K562 (cell line): ENCODE results near the gene AIF1. TPM values are rescaled to one million over a fixed set of nuclear protein-coding genes. Genes with fewer than 3 reads are reported as not detected.

Source experiments
- ATAC-seq: fragments of 200-7000 bp; cut with Tn5 transposase; 3 replicates; pipeline ENCODE4 v1.9.1; 2020; ENCODE audit warnings: moderate library complexity
- BruUV-seq: library from RNA; stranded (reverse); fragments of 400-500 nt; replicated peaks from 2 replicates; lab custom pipeline; 2021; lab: Mats Ljungman, UMichigan
- CTCF ChIA-PET: fragments of 300-600 bp; formaldehyde crosslinking; extraction: SDS; loops from one replicate; lab custom pipeline; 2021; ENCODE audit warnings: low intra/inter-chr PET ratio; lab: Yijun Ruan, JAX
- POLR2A ChIA-PET: fragments of 300-600, 350-650 bp; sonication (Branson Sonifier 250); formaldehyde crosslinking; extraction: SDS; loops from one replicate; lab custom pipeline; 2021; ENCODE audit warnings: antibody characterized with exemption, inconsistent platforms; lab: Yijun Ruan, JAX
- DNase-seq, 4 experiments: peaks; one replicate each; pipeline versions ENCODE4 v3.0.0 to v3.0.0-alpha.2; 2011 to 2018; ENCODE audit warnings: low spot score in 3 of 4, mixed read lengths in 3 of 4; ENCODE audit errors: extremely low read depth in 1 of 4
- FAIRE-seq: peaks from 2 replicates; lab custom pipeline; 2011; peaks lifted over from hg19 to GRCh38; lab: Jason Lieb, UNC
- H2AFZ ChIP-seq: 2 replicates; pipeline ENCODE4 v1.6.0; 2011; ENCODE audit warnings: low read depth, low read length, control low read depth, inconsistent platforms
- H3K27ac ChIP-seq: fragments of 200-600 bp; 3 replicates; pipeline ENCODE4 v1.8.0; 2011; ENCODE audit warnings: low read depth, mild to moderate bottlenecking, control low read depth, inconsistent platforms, low read length, moderate library complexity, mixed read lengths; ENCODE audit errors: extremely low read depth
- H3K27me3 ChIP-seq, 2 experiments: fragments of 300-600 bp in 1 of 2; 2 replicates in 1 of 2; 3 replicates in 1 of 2; pipeline versions ENCODE4 v1.6.0 to v1.8.0; 2011; ENCODE audit warnings: inconsistent platforms in 2 of 2, low read length in 2 of 2, mild to moderate bottlenecking in 1 of 2, mixed read lengths in 1 of 2, moderate library complexity in 1 of 2; ENCODE audit not compliant: control insufficient read depth in 2 of 2, insufficient read depth in 2 of 2
- H3K36me3 ChIP-seq: fragments of 300-600 bp; 3 replicates; pipeline ENCODE4 v1.8.0; 2011; ENCODE audit warnings: mild to moderate bottlenecking, low read length, inconsistent platforms; ENCODE audit not compliant: control insufficient read depth, insufficient read depth
- H3K4me1 ChIP-seq, 2 experiments: fragments of 200-600 bp in 1 of 2; replicated peaks in 1 of 2; 2 replicates in 1 of 2; 3 replicates in 1 of 2; pipeline versions ENCODE4 v1.5.1 to v1.8.0; 2011; ENCODE audit warnings: inconsistent platforms in 2 of 2, low read length in 2 of 2, mild to moderate bottlenecking in 1 of 2, mixed read lengths in 1 of 2, moderate library complexity in 1 of 2; ENCODE audit not compliant: control insufficient read depth in 2 of 2, insufficient read depth in 2 of 2
- H3K4me2 ChIP-seq: 2 replicates; pipeline ENCODE4 v1.6.1; 2011; ENCODE audit warnings: low read length, control low read depth, inconsistent platforms, mixed read lengths; ENCODE audit not compliant: insufficient read depth
- H3K4me3 ChIP-seq: fragments of 200-600 bp; sonication (generic), shearing (Covaris generic); 2 replicates; pipeline ENCODE4 v1.5.1; 2016; ENCODE audit warnings: control low read depth, inconsistent platforms
- H3K79me2 ChIP-seq: fragments of 200-600 bp; 3 replicates; pipeline ENCODE4 v1.8.0; 2011; ENCODE audit warnings: low read length, inconsistent platforms; ENCODE audit not compliant: control insufficient read depth, insufficient read depth
- H3K9ac ChIP-seq, 2 experiments: 2 replicates each; pipeline versions ENCODE4 v1.6.0 to v1.6.1; 2011; ENCODE audit warnings: low read depth in 2 of 2, low read length in 2 of 2, control low read depth in 1 of 2, inconsistent platforms in 1 of 2, mild to moderate bottlenecking in 1 of 2, mixed read lengths in 1 of 2; ENCODE audit not compliant: insufficient read depth in 1 of 2
- H3K9me1 ChIP-seq: one replicate; pipeline ENCODE4 v1.6.0; 2011; ENCODE audit warnings: inconsistent platforms, mild to moderate bottlenecking, low read length, moderate library complexity; ENCODE audit not compliant: control insufficient read depth, insufficient read depth
- H3K9me3 ChIP-seq: replicated peaks from 2 replicates; pipeline ENCODE4 v1.5.1; 2011; ENCODE audit warnings: low read depth, low read length, inconsistent platforms; ENCODE audit not compliant: control insufficient read depth, insufficient read depth
- H4K20me1 ChIP-seq: replicated peaks from 2 replicates; pipeline ENCODE4 v1.6.1; 2011; ENCODE audit warnings: low read length, inconsistent platforms, mixed read lengths; ENCODE audit not compliant: control insufficient read depth, insufficient read depth
- BACH1 ChIP-seq: fragments of 200-800 bp; sonication (Bioruptor generic); IDR thresholded peaks from 2 replicates; pipeline ENCODE4 v1.6.1; 2016; ENCODE audit warnings: missing genetic modification characterization, missing compliant biosample characterization
- E2F3 ChIP-seq: fragments of 250-450 bp; sonication (Bioruptor Pico); IDR thresholded peaks from 2 replicates; pipeline ENCODE4 v1.4.0; 2020; ENCODE audit warnings: mild to moderate bottlenecking
- FOS ChIP-seq: IDR thresholded peaks from 3 replicates; pipeline ENCODE4 v1.6.1; 2011; ENCODE audit not compliant: insufficient read length; ENCODE audit errors: extremely low read depth
- HOXB6 ChIP-seq: fragments of 250-450 bp; sonication (Bioruptor Pico); IDR thresholded peaks from 2 replicates; pipeline ENCODE4 v1.5.1; 2022; ENCODE audit warnings: mild to moderate bottlenecking, borderline replicate concordance
- MIER1 ChIP-seq: fragments of 450-650 bp; IDR thresholded peaks from 2 replicates; pipeline ENCODE4 v1.6.1; 2016; ENCODE audit warnings: antibody characterized with exemption, mild to moderate bottlenecking, low read depth
- NR2F6 ChIP-seq: fragments of 450-650 bp; formaldehyde crosslinking; IDR thresholded peaks from 2 replicates; pipeline ENCODE4 v1.4.0; 2020; ENCODE audit warnings: mild to moderate bottlenecking
- PRDM10 ChIP-seq: fragments of 450-650 bp; IDR thresholded peaks from 2 replicates; pipeline ENCODE4 v1.6.1; 2018; ENCODE audit not compliant: partially characterized antibody
- SOX6 ChIP-seq: fragments of 450-650 bp; IDR thresholded peaks from 2 replicates; pipeline ENCODE4 v1.6.1; 2014; ENCODE audit warnings: mild to moderate bottlenecking
- TEAD1 ChIP-seq, 2 experiments: fragments of 450-650 bp in 1 of 2; sonication (generic) in 1 of 2; formaldehyde crosslinking; IDR thresholded peaks; 2 replicates each; pipeline versions ENCODE4 v1.4.0 to v1.8.0; 2020 to 2022; ENCODE audit warnings: mild to moderate bottlenecking in 2 of 2, missing genetic modification reagents in 1 of 2
- WGBS: fragments of 100-300 bp; shearing (Covaris generic); methylation state at CpG from one replicate; pipeline ENCODE4 v1.1.6; 2016; ENCODE audit warnings: low coverage, mixed read lengths; ENCODE audit not compliant: insufficient coverage; ENCODE audit errors: missing lambda C conversion rate; 5-methylcytosine and 5-hydroxymethylcytosine counted together
- in situ Hi-C: fragments of 300-500 bp; cut with MboI; formaldehyde crosslinking; loops from 4 replicates; pipeline ENCODE4 v1.15.0; 2018; ENCODE audit warnings: inconsistent platforms, mixed read lengths
- intact Hi-C: fragments of 100-400 bp; cut with micrococcal nuclease; formaldehyde crosslinking; loops from 2 replicates; pipeline ENCODE4 v1.14.2; 2022
- polyA plus RNA-seq, 8 experiments: library from polyadenylated mRNA; depleted of rRNA in 4 of 8; stranded (reverse) in 5 of 8; unstranded in 3 of 8; fragments of >200 nt; fragmentation: Nextera tagmentation in 2 of 8; fragmentation: Illumina TruSeq in 1 of 8; extraction: Ambion mirVana in 2 of 8; extraction: Trizol in 1 of 8; gene quantifications; 2 replicates each; pipeline versions ENCODE4 v1.2.1 to v1.2.3, GENCODE V29; 2011 to 2014; ENCODE audit warnings: inconsistent platforms in 1 of 8, missing spikeins in 1 of 8
- total RNA-seq, 7 experiments: library from RNA; depleted of rRNA in 6 of 7; stranded (reverse); fragments of >200 nt in 6 of 7; fragmentation: Illumina TruSeq in 2 of 7; extraction: Trizol in 2 of 7; gene quantifications; 2 replicates each; pipeline versions ENCODE4 v1.2.1 to v1.2.3, GENCODE V29; 2011 to 2021; ENCODE audit warnings: low replicate concordance in 1 of 7
- TF ChIP-seq, protein P1 (sequence below), 2 experiments: fragments of 150-350 bp in 1 of 2; IDR thresholded peaks; 2 replicates each; pipeline ENCODE4 v1.6.1; 2012 to 2016; ENCODE audit warnings: low read depth in 2 of 2, low read length in 2 of 2, mild to moderate bottlenecking in 1 of 2, moderate library complexity in 1 of 2

Gene AIF1
- total and polyA plus RNA-seq, 9 of the 15 experiments (the other 6 are each of a cell fraction or from before 2014, with no cell fraction given): 9.4 to 33.4 (median 19.4) TPM

DNA sequence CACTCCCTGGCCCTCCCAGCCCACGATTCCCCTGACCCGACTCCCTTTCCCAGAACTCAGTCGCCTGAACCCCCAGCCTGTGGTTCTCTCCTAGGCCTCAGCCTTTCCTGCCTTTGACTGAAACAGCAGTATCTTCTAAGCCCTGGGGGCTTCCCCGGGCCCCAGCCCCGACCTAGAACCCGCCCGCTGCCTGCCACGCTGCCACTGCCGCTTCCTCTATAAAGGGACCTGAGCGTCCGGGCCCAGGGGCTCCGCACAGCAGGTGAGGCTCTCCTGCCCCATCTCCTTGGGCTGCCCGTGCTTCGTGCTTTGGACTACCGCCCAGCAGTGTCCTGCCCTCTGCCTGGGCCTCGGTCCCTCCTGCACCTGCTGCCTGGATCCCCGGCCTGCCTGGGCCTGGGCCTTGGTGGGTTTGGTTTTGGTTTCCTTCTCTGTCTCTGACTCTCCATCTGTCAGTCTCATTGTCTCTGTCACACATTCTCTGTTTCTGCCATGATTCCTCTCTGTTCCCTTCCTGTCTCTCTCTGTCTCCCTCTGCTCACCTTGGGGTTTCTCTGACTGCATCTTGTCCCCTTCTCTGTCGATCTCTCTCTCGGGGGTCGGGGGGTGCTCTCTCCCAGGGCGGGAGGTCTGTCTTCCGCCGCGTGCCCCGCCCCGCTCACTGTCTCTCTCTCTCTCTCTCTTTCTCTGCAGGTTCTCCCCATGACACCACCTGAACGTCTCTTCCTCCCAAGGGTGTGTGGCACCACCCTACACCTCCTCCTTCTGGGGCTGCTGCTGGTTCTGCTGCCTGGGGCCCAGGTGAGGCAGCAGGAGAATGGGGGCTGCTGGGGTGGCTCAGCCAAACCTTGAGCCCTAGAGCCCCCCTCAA lies 42.8 kb upstream of the AIF1 start, which contains the start of gene LTA (continued):
- TF ChIP-seq, protein P1, sequence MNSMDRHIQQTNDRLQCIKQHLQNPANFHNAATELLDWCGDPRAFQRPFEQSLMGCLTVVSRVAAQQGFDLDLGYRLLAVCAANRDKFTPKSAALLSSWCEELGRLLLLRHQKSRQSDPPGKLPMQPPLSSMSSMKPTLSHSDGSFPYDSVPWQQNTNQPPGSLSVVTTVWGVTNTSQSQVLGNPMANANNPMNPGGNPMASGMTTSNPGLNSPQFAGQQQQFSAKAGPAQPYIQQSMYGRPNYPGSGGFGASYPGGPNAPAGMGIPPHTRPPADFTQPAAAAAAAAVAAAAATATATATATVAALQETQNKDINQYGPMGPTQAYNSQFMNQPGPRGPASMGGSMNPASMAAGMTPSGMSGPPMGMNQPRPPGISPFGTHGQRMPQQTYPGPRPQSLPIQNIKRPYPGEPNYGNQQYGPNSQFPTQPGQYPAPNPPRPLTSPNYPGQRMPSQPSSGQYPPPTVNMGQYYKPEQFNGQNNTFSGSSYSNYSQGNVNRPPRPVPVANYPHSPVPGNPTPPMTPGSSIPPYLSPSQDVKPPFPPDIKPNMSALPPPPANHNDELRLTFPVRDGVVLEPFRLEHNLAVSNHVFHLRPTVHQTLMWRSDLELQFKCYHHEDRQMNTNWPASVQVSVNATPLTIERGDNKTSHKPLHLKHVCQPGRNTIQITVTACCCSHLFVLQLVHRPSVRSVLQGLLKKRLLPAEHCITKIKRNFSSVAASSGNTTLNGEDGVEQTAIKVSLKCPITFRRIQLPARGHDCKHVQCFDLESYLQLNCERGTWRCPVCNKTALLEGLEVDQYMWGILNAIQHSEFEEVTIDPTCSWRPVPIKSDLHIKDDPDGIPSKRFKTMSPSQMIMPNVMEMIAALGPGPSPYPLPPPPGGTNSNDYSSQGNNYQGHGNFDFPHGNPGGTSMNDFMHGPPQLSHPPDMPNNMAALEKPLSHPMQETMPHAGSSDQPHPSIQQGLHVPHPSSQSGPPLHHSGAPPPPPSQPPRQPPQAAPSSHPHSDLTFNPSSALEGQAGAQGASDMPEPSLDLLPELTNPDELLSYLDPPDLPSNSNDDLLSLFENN (IDR thresholded peaks at IDR 0.05; ENCODE audit: low read depth in 2 of 2, low read length in 2 of 2): no peak
- TF ChIP-seq HOXB6 (CRISPR knock-in tag): no peak

DNA sequence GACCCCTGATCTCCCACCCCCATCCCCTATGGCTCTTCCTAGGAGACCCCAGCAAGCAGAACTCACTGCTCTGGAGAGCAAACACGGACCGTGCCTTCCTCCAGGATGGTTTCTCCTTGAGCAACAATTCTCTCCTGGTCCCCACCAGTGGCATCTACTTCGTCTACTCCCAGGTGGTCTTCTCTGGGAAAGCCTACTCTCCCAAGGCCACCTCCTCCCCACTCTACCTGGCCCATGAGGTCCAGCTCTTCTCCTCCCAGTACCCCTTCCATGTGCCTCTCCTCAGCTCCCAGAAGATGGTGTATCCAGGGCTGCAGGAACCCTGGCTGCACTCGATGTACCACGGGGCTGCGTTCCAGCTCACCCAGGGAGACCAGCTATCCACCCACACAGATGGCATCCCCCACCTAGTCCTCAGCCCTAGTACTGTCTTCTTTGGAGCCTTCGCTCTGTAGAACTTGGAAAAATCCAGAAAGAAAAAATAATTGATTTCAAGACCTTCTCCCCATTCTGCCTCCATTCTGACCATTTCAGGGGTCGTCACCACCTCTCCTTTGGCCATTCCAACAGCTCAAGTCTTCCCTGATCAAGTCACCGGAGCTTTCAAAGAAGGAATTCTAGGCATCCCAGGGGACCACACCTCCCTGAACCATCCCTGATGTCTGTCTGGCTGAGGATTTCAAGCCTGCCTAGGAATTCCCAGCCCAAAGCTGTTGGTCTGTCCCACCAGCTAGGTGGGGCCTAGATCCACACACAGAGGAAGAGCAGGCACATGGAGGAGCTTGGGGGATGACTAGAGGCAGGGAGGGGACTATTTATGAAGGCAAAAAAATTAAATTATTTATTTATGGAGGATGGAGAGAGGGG lies 41.6 kb upstream of the AIF1 start:
- no peak overlapping the region for H2AFZ ChIP-seq
- no TSS peak for BruUV-seq
- no peaks in the 10 kb centered on the region for H3K9me3 ChIP-seq
- no peaks in the 10 kb centered on the region for H3K79me2 ChIP-seq
- H3K9me1 ChIP-seq: no peaks in the 10 kb centered on the region
- no peaks in the 10 kb centered on the region for H4K20me1 ChIP-seq
- ChIA-PET CTCF (no interaction called here), POLR2A (interaction anchor here (0.5 to 2.0 kb wide), 12 partner anchors 9 to 262 kb away, joined by 3 to 10 read pairs (median 4); partner anchors contain the start of genes DDX39B, LST1 and NCR3)
- FAIRE-seq (no peak), DNase-seq (no peak), ATAC-seq (no peak)
- H3K9ac ChIP-seq: peak overlapping the region in 1 of 2 experiments; percentile 21; a peak in 1 of 4 replicates
- H3K36me3 ChIP-seq: no peaks in the 10 kb centered on the region
- H3K27ac ChIP-seq: no peak overlapping the region
- no peak overlapping the region for H3K4me3 ChIP-seq
- 26% methylated on average over 9 of the region's 9 CpGs for WGBS
- H3K4me2 ChIP-seq: no peak overlapping the region
- in situ Hi-C loops: no loop called here
- no peaks in the 10 kb centered on the region for H3K27me3 ChIP-seq
- intact Hi-C loops: no loop called here
- H3K4me1 ChIP-seq: peaks cover 0 to 20% of the 10 kb centered on the region in 2 experiments; a peak in 2 of 5 replicates
- TF ChIP-seq FOS: no peak
- no peak for TF ChIP-seq SOX6
- TF ChIP-seq E2F3 (CRISPR knock-in tag): no peak
- TF ChIP-seq NR2F6 (CRISPR knock-in tag): no peak
- no peak for TF ChIP-seq MIER1
- TF ChIP-seq BACH1 (tag): no peak
- no peak for TF ChIP-seq PRDM10
- TF ChIP-seq TEAD1 (CRISPR knock-in tag; IDR thresholded peaks at IDR 0.05): no peak
